Left colon (tissue), 2 donors: Measurements from ENCODE around the gene XCL2. TPM values are rescaled to one million over a fixed set of nuclear protein-coding genes. Genes with fewer than 3 reads are reported as not detected.
"Not testable (repeated sequence)": the region's sequence is repeated elsewhere in the genome, so short reads cannot be mapped to it uniquely, and the experiment has no call there.

ENCODE experiments used
- ATAC-seq: fragments of 200-7000 bp; cut with Tn5 transposase; one replicate; pipeline ENCODE4 v1.9.1; 2020; ENCODE audit warnings: mild to moderate bottlenecking, moderate library complexity
- DNase-seq, 2 donors: peaks; one replicate each; pipeline ENCODE4 v3.0.0-alpha.2; 2020
- intact Hi-C, 2 donors: fragments of 100-400 bp; cut with DNase I in 1 of 2; cut with micrococcal nuclease in 1 of 2; formaldehyde crosslinking; loops; one replicate each; pipeline versions ENCODE4 v1.11.2 to v1.14.0; 2022; cut with DNase I, micrococcal nuclease
- total RNA-seq, 2 donors: library from RNA; stranded (reverse); fragmentation: NEBNext Ultra II Directional; extraction: Animal tissue kit (Norgen Biotek cat#: 25700); gene quantifications; one replicate each; pipeline ENCODE4 v1.2.1, GENCODE V29; 2021
- donor health status: DM: no; HTN: no; CAD: no.
- donor health status: DM: yes; HTN: yes; CAD: no.

Gene XCL2
- total RNA-seq, 2 donors from 2014 or later, result 0.67 to 0.70 TPM

GRCh38 chr1:168567007-168567406 is 23.2 kb upstream of the XCL2 start:
- intact Hi-C loops, result no loop called here
- ATAC-seq (no peak), DNase-seq (no peak)

GRCh38 chr1:168565825-168566224 is 22.0 kb upstream of the XCL2 start:
- DNase-seq, result no peak
- intact Hi-C loops, result no loop called here
- peak; percentile 37 for ATAC-seq

GRCh38 chr1:168561989-168562388 is 18.2 kb upstream of the XCL2 start:
- intact Hi-C loops, result no loop called here
- ATAC-seq (no peak), DNase-seq (no peak)

GRCh38 chr1:168560370-168560769 is 16.6 kb upstream of the XCL2 start:
- intact Hi-C loops, result no loop called here
- DNase-seq (no peak), ATAC-seq (no peak)

- intact Hi-C loops, result no loop called here
- DNase-seq, result no peak
- no peak for ATAC-seq
Measured at GRCh38 chr1:168556647-168557046, 12.8 kb upstream of the XCL2 start.

GRCh38 chr1:168555508-168556046 is 11.8 kb upstream of the XCL2 start:
- intact Hi-C loops, result no loop called here
- ATAC-seq, result no peak
- DNase-seq, result no peak

- ATAC-seq, result no peak
- intact Hi-C loops, result no loop called here
- no peak for DNase-seq
Measured at GRCh38 chr1:168554603-168555483, 11.0 kb upstream of the XCL2 start.

GRCh38 chr1:168553680-168554553 is 10.1 kb upstream of the XCL2 start:
- DNase-seq, result no peak
- no peak for ATAC-seq
- intact Hi-C loops, result no loop called here

- intact Hi-C loops, result no loop called here
- ATAC-seq, result no peak
- no peak for DNase-seq
Measured at GRCh38 chr1:168552961-168553360, 9.2 kb upstream of the XCL2 start.

- intact Hi-C loops, result no loop called here
Measured at GRCh38 chr1:168551688-168552087, 7.9 kb upstream of the XCL2 start.

GRCh38 chr1:168550971-168551370 is 7.2 kb upstream of the XCL2 start:
- ATAC-seq (no peak), DNase-seq (no peak)
- intact Hi-C loops, result no loop called here

More at GRCh38 chr1:168551688-168552087, 7.9 kb upstream of the XCL2 start:
- DNase-seq (no peak), ATAC-seq (no peak)

GRCh38 chr1:168546553-168546895 is 2.7 kb upstream of the XCL2 start:
- intact Hi-C loops, ATAC-seq, DNase-seq: not testable (repeated sequence)

- DNase-seq, intact Hi-C loops: not testable (repeated sequence)
- ATAC-seq, result peak; percentile 72
Measured at GRCh38 chr1:168545678-168546552, 2.1 kb upstream of the XCL2 start.

GRCh38 chr1:168542978-168543377 is 819 bp downstream of the XCL2 start:
- ATAC-seq, DNase-seq, intact Hi-C loops: not testable (repeated sequence)

GRCh38 chr1:168540798-168541197 is 3.0 kb downstream of the XCL2 start:
- intact Hi-C loops, DNase-seq, ATAC-seq: not testable (repeated sequence)

GRCh38 chr1:168535536-168535935 is 8.3 kb downstream of the XCL2 start:
- DNase-seq (no peak), ATAC-seq (no peak)
- intact Hi-C loops, result no loop called here

GRCh38 chr1:168531615-168532345 is 12.0 kb downstream of the XCL2 start:
- ATAC-seq (no peak), DNase-seq (no peak)
- intact Hi-C loops, result no loop called here

- intact Hi-C loops, result no loop called here
- DNase-seq (no peak), ATAC-seq (no peak)
Measured at GRCh38 chr1:168529518-168529917, 14.3 kb downstream of the XCL2 start.
